B cell (primary cell): ENCODE results near the gene PRR33. TPM values are rescaled to one million over a fixed set of nuclear protein-coding genes. Genes with fewer than 3 reads are reported as not detected.

Source experiments
- ATAC-seq: fragments of 200-7000 bp; cut with Tn5 transposase; one replicate; pipeline ENCODE4 v1.10.0; 2021; ENCODE audit warnings: low read depth, mild to moderate bottlenecking, moderate number of reproducible peaks, moderate library complexity
- CTCF ChIA-PET: fragments of 350-600 bp; sonication (Branson Sonifier 250); formaldehyde crosslinking; loops from one replicate; lab custom pipeline; 2021; ENCODE audit warnings: antibody characterized with exemption, inconsistent platforms; lab: Charles Lee
- POLR2A ChIA-PET: fragments of 350-600 bp; sonication (Branson Sonifier 250); formaldehyde crosslinking; loops from one replicate; lab custom pipeline; 2021; ENCODE audit warnings: antibody characterized with exemption; lab: Charles Lee
- DNase-seq: peaks from one replicate; pipeline ENCODE4 v3.0.0; 2013
- H2AFZ ChIP-seq: 2 replicates; pipeline ENCODE4 v1.6.1; 2012; ENCODE audit warnings: mild to moderate bottlenecking, low read depth, low read length; ENCODE audit not compliant: insufficient read depth, poor library complexity, severe bottlenecking
- H3K27ac ChIP-seq, 2 donors: 1 replicate in 1 of 2; 2 replicates in 1 of 2; pipeline ENCODE4 v1.5.1; 2012 to 2013; ENCODE audit warnings: low read length in 2 of 2, mild to moderate bottlenecking in 2 of 2, moderate library complexity in 1 of 2
- H3K27me3 ChIP-seq, 4 experiments: fragments of 200-600 bp in 1 of 4; sonication (generic) in 1 of 4; replicated peaks in 1 of 4; 1 replicate in 2 of 4; 2 replicates in 2 of 4; pipeline versions ENCODE4 v1.6.1 to v1.7.0; 2013 to 2016; ENCODE audit warnings: low read length in 3 of 4, mild to moderate bottlenecking in 2 of 4, mixed read lengths in 1 of 4, moderate library complexity in 1 of 4; ENCODE audit not compliant: insufficient read depth in 4 of 4, control insufficient read depth in 3 of 4; ENCODE audit errors: control extremely low read depth in 1 of 4
- H3K36me3 ChIP-seq, 2 experiments: replicated peaks in 1 of 2; 1 replicate in 1 of 2; 2 replicates in 1 of 2; pipeline versions ENCODE4 v1.6.1 to v1.7.1; 2013; ENCODE audit warnings: low read length in 1 of 2; ENCODE audit not compliant: insufficient read depth in 2 of 2, control insufficient read depth in 1 of 2; ENCODE audit errors: control extremely low read depth in 1 of 2, extremely low read depth in 1 of 2
- H3K4me1 ChIP-seq, 2 donors: fragments of 200-600 bp in 1 of 2; sonication (generic) in 1 of 2; 1 replicate in 1 of 2; 2 replicates in 1 of 2; pipeline versions ENCODE4 v1.5.1 to v1.6.1; 2013 to 2017; ENCODE audit warnings: low read length in 2 of 2; ENCODE audit not compliant: control insufficient read depth in 2 of 2, insufficient read depth in 2 of 2
- H3K4me2 ChIP-seq: replicated peaks from 2 replicates; pipeline ENCODE3; 2012; ENCODE audit warnings: mild to moderate bottlenecking, low read depth, low read length; ENCODE audit not compliant: poor library complexity, severe bottlenecking
- H3K4me3 ChIP-seq, 5 experiments: fragments of 200-600 bp in 1 of 5; sonication (generic) in 1 of 5; 1 replicate in 3 of 5; 2 replicates in 2 of 5; pipeline versions ENCODE4 v1.5.1 to v1.7.0; 2011 to 2016; ENCODE audit warnings: low read length in 4 of 5, mild to moderate bottlenecking in 4 of 5, low read depth in 2 of 5, control low read depth in 1 of 5, moderate library complexity in 1 of 5; ENCODE audit not compliant: insufficient read depth in 1 of 5; ENCODE audit errors: control extremely low read depth in 1 of 5, extremely low read depth in 1 of 5
- H3K79me2 ChIP-seq: fragments of 200-600 bp; sonication (generic); one replicate; pipeline ENCODE4 v1.6.0; 2016; ENCODE audit warnings: low read length; ENCODE audit not compliant: control insufficient read depth, insufficient read depth
- H3K9ac ChIP-seq: fragments of 200-600 bp; sonication (generic); 2 replicates; pipeline ENCODE4 v1.6.1; 2017; ENCODE audit warnings: mild to moderate bottlenecking, low read length, moderate library complexity
- H3K9me3 ChIP-seq, 3 donors: one replicate each; pipeline versions ENCODE4 v1.6.1 to v1.7.1; 2013; ENCODE audit warnings: low read length in 2 of 3; ENCODE audit not compliant: control insufficient read depth in 2 of 3, insufficient read depth in 1 of 3; ENCODE audit errors: control extremely low read depth in 1 of 3
- H4K20me1 ChIP-seq: 2 replicates; pipeline ENCODE4 v1.6.0; 2012; ENCODE audit warnings: mild to moderate bottlenecking, low read length; ENCODE audit not compliant: insufficient read depth, control insufficient read depth, poor library complexity, severe bottlenecking
- H3K27ac Mint-ChIP-seq: one replicate; pipeline ENCODE4 v1.8.0; 2021; ENCODE audit warnings: mixed read lengths
- H3K27me3 Mint-ChIP-seq: one replicate; pipeline ENCODE4 v1.8.0; 2021; ENCODE audit warnings: mixed read lengths
- H3K4me1 Mint-ChIP-seq: one replicate; pipeline ENCODE4 v1.8.0; 2021; ENCODE audit warnings: mixed read lengths
- H3K4me3 Mint-ChIP-seq: one replicate; pipeline ENCODE4 v1.8.0; 2021; ENCODE audit warnings: mixed read lengths
- H3K9me3 Mint-ChIP-seq: one replicate; pipeline ENCODE4 v1.8.0; 2022; ENCODE audit warnings: mixed read lengths; ENCODE audit not compliant: insufficient read depth
- CTCF ChIP-seq: fragments of 200-600 bp; IDR thresholded peaks from one replicate; pipeline ENCODE4 v1.8.0; 2022; ENCODE audit warnings: antibody characterized with exemption, mild to moderate bottlenecking
- EZH2 ChIP-seq: IDR thresholded peaks from 2 replicates; pipeline ENCODE4 v1.6.1; 2012; ENCODE audit warnings: borderline replicate concordance, low read depth, mild to moderate bottlenecking, moderate library complexity, low read length; ENCODE audit not compliant: insufficient read depth, poor library complexity, severe bottlenecking
- WGBS: methylation state at CpG from one replicate; pipeline ENCODE4 v1.1.5; 2013; ENCODE audit warnings: missing lambda C conversion rate; ENCODE audit not compliant: insufficient coverage; 5-methylcytosine and 5-hydroxymethylcytosine counted together
- intact Hi-C: fragments of 100-400 bp; cut with micrococcal nuclease; formaldehyde crosslinking; loops from one replicate; pipeline ENCODE4 v1.10.0; 2022
- polyA plus RNA-seq: library from polyadenylated mRNA; depleted of rRNA; stranded (reverse); fragments of >200 nt; gene quantifications from 2 replicates; pipeline ENCODE4 v1.2.3, GENCODE V29; 2012
- total RNA-seq, 2 donors: library from RNA; stranded (reverse); fragments of 120-200 nt in 1 of 2; gene quantifications; 1 replicate in 1 of 2; 2 replicates in 1 of 2; pipeline versions ENCODE4 v1.2.3 to v1.2.4, GENCODE V29; 2013 to 2022

PRR33 gene
- total and polyA plus RNA-seq, 2 donors (not counting 1 experiment from before 2014, with no cell fraction given) = not detected

- H3K27me3 Mint-ChIP-seq = no peaks in the 10 kb centered on the region
- H3K4me1 ChIP-seq = peaks cover 43 to 73% of the 10 kb centered on the region in 2 donors
Measured at GRCh38 chr11:1858154-1858553, 33.5 kb downstream of the PRR33 start.

More at GRCh38 chr11:1858154-1858553, 33.5 kb downstream of the PRR33 start:
- peaks cover 100% of the 10 kb centered on the region for H4K20me1 ChIP-seq
- H3K79me2 ChIP-seq = peaks cover 100% of the 10 kb centered on the region
- Mint-ChIP-seq H3K9me3 (no peaks in the 10 kb centered on the region), H3K4me3 (no peak overlapping the region), H3K4me1 (peaks cover 35% of the 10 kb centered on the region), H3K27ac (peak overlapping the region; percentile 20)
- peaks cover 0 to 71% of the 10 kb centered on the region in 2 experiments for H3K36me3 ChIP-seq
- no peaks in the 10 kb centered on the region for H3K27me3 ChIP-seq
- intact Hi-C loops = no loop called here
- WGBS = 85% methylated on average over 8 of the region's 9 CpGs
- peak overlapping the region; percentile 9 for H3K4me2 ChIP-seq
- DNase-seq = no peak
- TF ChIP-seq CTCF (no peak), EZH2 (no peak)
- ChIA-PET CTCF (interaction anchor here (1.5 kb wide), 1 partner anchor 24 kb away, joined by 6 read pairs; no protein-coding TSS in a partner anchor), POLR2A (no interaction called here)
- no peak overlapping the region for H3K27ac ChIP-seq
- ATAC-seq = no peak
- H2AFZ ChIP-seq = no peak overlapping the region
- H3K9ac ChIP-seq = no peak overlapping the region
- no peak overlapping the region for H3K4me3 ChIP-seq
- no peaks in the 10 kb centered on the region for H3K9me3 ChIP-seq
